Upper lobe of left lung (tissue), 6 donors: ENCODE data around the gene SAXO2. TPM values are rescaled to one million over a fixed set of nuclear protein-coding genes. Genes with fewer than 3 reads are reported as not detected.
"Not testable (repeated sequence)": the region's sequence is repeated elsewhere in the genome, so short reads cannot be mapped to it uniquely, and the experiment has no call there.

Experiments
- ATAC-seq, 2 donors: fragments of 200-7000 bp; cut with Tn5 transposase; one replicate each; pipeline ENCODE4 v1.9.1; 2022; ENCODE audit warnings: mild to moderate bottlenecking in 2 of 2, moderate library complexity in 2 of 2; ENCODE audit not compliant: low FRiP score in 2 of 2
- DNase-seq, 2 donors: peaks; one replicate each; pipeline ENCODE4 v3.0.0-alpha.2; 2019 to 2020
- H3K27ac ChIP-seq, 4 donors: fragments of 200-600 bp; sonication (generic); one replicate each; pipeline ENCODE4 v1.5.1; 2016 to 2019
- H3K27me3 ChIP-seq, 4 donors: fragments of 200-600 bp; sonication (generic); one replicate each; pipeline ENCODE4 v1.5.1; 2017 to 2019
- H3K36me3 ChIP-seq, 4 donors: fragments of 200-600 bp; sonication (generic); one replicate each; pipeline ENCODE4 v1.5.1; 2016 to 2019
- H3K4me1 ChIP-seq, 4 donors: fragments of 200-600 bp; sonication (generic); one replicate each; pipeline ENCODE4 v1.5.1; 2018 to 2019
- H3K4me3 ChIP-seq, 4 donors: fragments of 200-600 bp; sonication (generic); one replicate each; pipeline ENCODE4 v1.5.1; 2017 to 2019; ENCODE audit warnings: mild to moderate bottlenecking in 2 of 4, moderate library complexity in 1 of 4
- H3K9me3 ChIP-seq, 4 donors: fragments of 200-600 bp; sonication (generic); one replicate each; pipeline ENCODE4 v1.5.1; 2018 to 2019
- CTCF ChIP-seq, 6 experiments: fragments of 450-650 bp in 4 of 6; fragments of 200-600 bp in 2 of 6; sonication (generic) in 2 of 6; IDR thresholded peaks; one replicate each; pipeline ENCODE4 v1.5.1; 2016 to 2019; ENCODE audit warnings: antibody characterized with exemption in 6 of 6
- EP300 ChIP-seq, 4 donors: sonication (generic); formaldehyde crosslinking; IDR thresholded peaks; one replicate each; pipeline ENCODE4 v1.5.1; 2017; ENCODE audit warnings: antibody characterized with exemption in 4 of 4, control low read depth in 2 of 4
- POLR2A ChIP-seq, 4 donors: fragments of 450-650 bp; IDR thresholded peaks; one replicate each; pipeline ENCODE4 v1.5.1; 2016 to 2017; ENCODE audit warnings: antibody characterized with exemption in 4 of 4, mild to moderate bottlenecking in 2 of 4
- POLR2AphosphoS5 ChIP-seq, 2 donors: sonication (generic); formaldehyde crosslinking; IDR thresholded peaks; one replicate each; pipeline ENCODE4 v1.5.1; 2017; ENCODE audit warnings: antibody characterized with exemption in 2 of 2
- WGBS, 2 donors: methylation state at CpG; one replicate each; pipeline ENCODE4 v1.1.5; 2017 to 2018; 5-methylcytosine and 5-hydroxymethylcytosine counted together
- total RNA-seq, 6 donors: library from RNA; depleted of rRNA in 4 of 6; stranded (reverse); fragments of >200 nt in 4 of 6; gene quantifications; one replicate each; pipeline versions ENCODE4 v1.1.0 to v1.2.1, GENCODE V29; 2016 to 2021
- donor health status: DM: no; HTN: no; CAD: no; lungs with moderate emphysema.
- donor health status: DM: no; HTN: yes; CAD: no; lungs with severe emphysema.

The SAXO2 gene
- total RNA-seq, 6 donors from 2014 or later = 2.5 to 58.6 (median 11.2) TPM

- Histone ChIP-seq H3K4me1 (no peaks in the 10 kb centered on the region), H3K27me3 (no peaks in the 10 kb centered on the region), H3K36me3 (no peaks in the 10 kb centered on the region), H3K27ac (no peak overlapping the region), H3K9me3 (no peaks in the 10 kb centered on the region), H3K4me3 (no peak overlapping the region)
- DNase-seq = no peak
- ATAC-seq = no peak
- TF ChIP-seq EP300 (IDR thresholded peaks at IDR 0.05) (no peak), POLR2AphosphoS5 (IDR thresholded peaks at IDR 0.05) (no peak), CTCF (IDR thresholded peaks at IDR 0.05) (no peak), POLR2A (IDR thresholded peaks at IDR 0.05) (no peak)
- 82 to 86% methylated on average over 5 of the region's 5 CpGs for WGBS, 2 donors
Observed at GRCh38 chr15:82292271-82292670, 29.7 kb downstream of the SAXO2 start.

- Histone ChIP-seq H3K4me1 (peaks cover 0 to 4% (median 2%) of the 10 kb centered on the region in 4 donors), H3K9me3 (no peaks in the 10 kb centered on the region), H3K27me3 (no peaks in the 10 kb centered on the region), H3K4me3 (no peak overlapping the region), H3K36me3 (no peaks in the 10 kb centered on the region), H3K27ac (no peak overlapping the region)
- TF ChIP-seq EP300 (IDR thresholded peaks at IDR 0.05) (no peak), CTCF (IDR thresholded peaks at IDR 0.05) (no peak), POLR2AphosphoS5 (IDR thresholded peaks at IDR 0.05) (no peak), POLR2A (IDR thresholded peaks at IDR 0.05) (no peak)
- WGBS, 2 donors = 46 to 63% methylated on average over 6 to 11 of the region's 11 CpGs
- DNase-seq (no peak), ATAC-seq (no peak)
Observed at GRCh38 chr15:82294061-82294690, 31.6 kb downstream of the SAXO2 start.

- no peaks in the 10 kb centered on the region for H3K9me3 ChIP-seq
- DNase-seq = no peak
- ATAC-seq = no peak
Observed at GRCh38 chr15:82297546-82297945, 34.9 kb downstream of the SAXO2 start.

GRCh38 chr15:82298032-82298431 lies 35.4 kb downstream of the SAXO2 start:
- Histone ChIP-seq H3K9me3 (no peaks in the 10 kb centered on the region), H3K36me3 (no peaks in the 10 kb centered on the region), H3K27ac (no peak overlapping the region), H3K27me3 (no peaks in the 10 kb centered on the region), H3K4me1 (peaks cover 0 to 4% (median 2%) of the 10 kb centered on the region in 4 donors), H3K4me3 (no peak overlapping the region)
- no peak for ATAC-seq
- peak in 1 of 2 donors; percentile 56 for DNase-seq
- WGBS, 2 donors = 91 to 95% methylated on average over 12 to 13 of the region's 13 CpGs
- TF ChIP-seq EP300 (IDR thresholded peaks at IDR 0.05) (no peak), CTCF (IDR thresholded peaks at IDR 0.05) (no peak), POLR2AphosphoS5 (IDR thresholded peaks at IDR 0.05) (no peak), POLR2A (IDR thresholded peaks at IDR 0.05) (no peak)

More at GRCh38 chr15:82297546-82297945, 34.9 kb downstream of the SAXO2 start:
- TF ChIP-seq POLR2A (IDR thresholded peaks at IDR 0.05) = no peak
- TF ChIP-seq POLR2AphosphoS5 (IDR thresholded peaks at IDR 0.05) = no peak
- no peak for TF ChIP-seq EP300 (IDR thresholded peaks at IDR 0.05)
- no peak for TF ChIP-seq CTCF (IDR thresholded peaks at IDR 0.05)
- no peaks in the 10 kb centered on the region for H3K27me3 ChIP-seq
- 91% methylated on average over 5 of the region's 5 CpGs for WGBS, 2 donors
- peaks cover 0 to 4% (median 2%) of the 10 kb centered on the region in 4 donors for H3K4me1 ChIP-seq
- H3K4me3 ChIP-seq = no peak overlapping the region
- no peak overlapping the region for H3K27ac ChIP-seq
- H3K36me3 ChIP-seq = no peaks in the 10 kb centered on the region

- 19 to 21% methylated on average over 14 to 30 of the region's 44 CpGs for WGBS, 2 donors
- peaks cover 0 to 4% (median 2%) of the 10 kb centered on the region in 4 donors for H3K4me1 ChIP-seq
- H3K27ac ChIP-seq = no peak overlapping the region
- DNase-seq (peak in 1 of 2 donors; percentile 87), ATAC-seq (no peak)
- H3K36me3 ChIP-seq = no peaks in the 10 kb centered on the region
- TF ChIP-seq POLR2A (IDR thresholded peaks at IDR 0.05) = no peak
- TF ChIP-seq CTCF (IDR thresholded peaks at IDR 0.05) = no peak
- TF ChIP-seq POLR2AphosphoS5 (IDR thresholded peaks at IDR 0.05) = no peak
- no peak for TF ChIP-seq EP300 (IDR thresholded peaks at IDR 0.05)
- H3K9me3 ChIP-seq = no peaks in the 10 kb centered on the region
- H3K27me3 ChIP-seq = no peaks in the 10 kb centered on the region
- H3K4me3 ChIP-seq = no peak overlapping the region
Observed at GRCh38 chr15:82298520-82298919, 35.9 kb downstream of the SAXO2 start.

- 56 to 71% methylated on average over 3 of the region's 6 CpGs for WGBS, 2 donors
- DNase-seq, H3K27me3 ChIP-seq, H3K27ac ChIP-seq, H3K36me3 ChIP-seq, ATAC-seq, H3K9me3 ChIP-seq, H3K4me1 ChIP-seq, H3K4me3 ChIP-seq: not testable (repeated sequence)
Observed at GRCh38 chr15:82299511-82299914, 36.9 kb downstream of the SAXO2 start.

- H3K27ac ChIP-seq, H3K27me3 ChIP-seq, DNase-seq, H3K36me3 ChIP-seq, ATAC-seq, H3K4me1 ChIP-seq, H3K4me3 ChIP-seq, H3K9me3 ChIP-seq: not testable (repeated sequence)
- WGBS, 2 donors = 71 to 80% methylated on average over 4 to 6 of the region's 6 CpGs
Observed at GRCh38 chr15:82300326-82300725, 37.7 kb downstream of the SAXO2 start.
